Adipocyte (in vitro differentiated cells): ENCODE data around the gene ZNF256.

Source experiments
- DNase-seq: peaks from one replicate; pipeline ENCODE4 v3.0.0-alpha.2; 2015; ENCODE audit warnings: low read depth
- H3K27me3 ChIP-seq: replicated peaks from 2 replicates; pipeline ENCODE4 v1.7.0; 2013; ENCODE audit warnings: mild to moderate bottlenecking, low read length, moderate library complexity; ENCODE audit not compliant: control insufficient read depth, insufficient read depth
- H3K36me3 ChIP-seq: 2 replicates; pipeline ENCODE4 v1.7.0; 2013; ENCODE audit warnings: low read length, mild to moderate bottlenecking, moderate library complexity; ENCODE audit not compliant: control insufficient read depth, insufficient read depth, severe bottlenecking
- H3K4me1 ChIP-seq: 2 replicates; pipeline ENCODE4 v1.7.0; 2013; ENCODE audit warnings: mild to moderate bottlenecking, low read length, moderate library complexity; ENCODE audit not compliant: control insufficient read depth, insufficient read depth
- H3K4me3 ChIP-seq: 2 replicates; pipeline ENCODE4 v1.7.0; 2013; ENCODE audit warnings: mild to moderate bottlenecking, low read length, moderate library complexity
- H3K9ac ChIP-seq: 2 replicates; pipeline ENCODE4 v1.7.0; 2013; ENCODE audit warnings: mild to moderate bottlenecking, low read length, moderate library complexity
- H3K9me3 ChIP-seq: 2 replicates; pipeline ENCODE4 v1.7.0; 2013; ENCODE audit warnings: mild to moderate bottlenecking, low read length, moderate library complexity; ENCODE audit not compliant: control insufficient read depth

The ZNF256 gene

DNA sequence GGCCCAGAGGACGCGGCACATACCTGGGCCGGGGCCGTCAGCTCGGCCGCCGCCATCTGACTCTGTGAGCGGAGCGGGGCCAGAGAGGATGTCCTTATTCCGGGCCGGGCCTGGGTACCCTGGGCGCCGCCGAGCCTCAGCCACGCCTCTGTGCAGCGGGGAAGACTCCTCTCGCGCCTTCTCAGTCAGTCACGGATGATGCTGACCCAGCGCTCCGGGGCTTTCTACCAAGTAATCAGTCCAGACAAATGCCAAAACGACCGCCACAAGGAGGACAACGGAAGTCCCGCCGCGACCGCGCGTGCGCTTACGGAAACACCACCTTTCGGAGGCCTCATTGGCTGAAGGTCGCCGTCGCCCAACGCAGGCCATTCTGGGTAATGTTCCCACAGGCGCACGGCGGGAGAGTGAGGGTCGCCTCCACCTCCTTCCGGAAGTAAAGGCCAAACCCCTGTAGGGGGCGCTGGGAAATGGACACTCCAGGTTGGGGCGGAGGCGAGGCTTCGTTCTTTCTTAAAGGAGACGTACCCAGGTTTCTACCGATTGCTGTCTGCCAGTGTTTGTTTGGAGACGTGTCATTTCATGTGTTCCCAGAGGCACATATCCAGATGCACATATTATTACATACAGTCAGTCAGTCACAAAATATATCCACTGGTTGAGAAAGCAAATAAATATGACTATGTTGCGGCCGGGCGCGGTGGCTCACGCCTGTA, at the start of gene ZNF256:
TSS of gene ZNF256 (minus strand) at position 288 of the 716 bp plus-strand sequence. CDS start at position 56, 232 bp downstream.
- DNase-seq: peak; percentile 97
- Histone ChIP-seq H3K4me1 (peaks cover 13% of the 10 kb centered on the region), H3K36me3 (peaks cover 12% of the 10 kb centered on the region), H3K9me3 (peaks cover 2% of the 10 kb centered on the region), H3K9ac (peak within 1 kb of the TSS; percentile 92), H3K4me3 (peak within 1 kb of the TSS; percentile 88), H3K27me3 (no peaks in the 10 kb centered on the region)

GRCh38 chr19:57992841-57993240, 45.3 kb upstream of the ZNF256 start:
- Histone ChIP-seq H3K9ac (no peak overlapping the region), H3K27me3 (no peaks in the 10 kb centered on the region), H3K9me3 (peaks cover 94% of the 10 kb centered on the region), H3K4me1 (no peaks in the 10 kb centered on the region), H3K36me3 (peaks cover 90% of the 10 kb centered on the region), H3K4me3 (peak overlapping the region; percentile 22)
- no peak for DNase-seq

- no peak for DNase-seq
- Histone ChIP-seq H3K4me1 (no peaks in the 10 kb centered on the region), H3K9me3 (peaks cover 100% of the 10 kb centered on the region), H3K4me3 (peak overlapping the region; percentile 70), H3K27me3 (no peaks in the 10 kb centered on the region), H3K9ac (no peak overlapping the region), H3K36me3 (peaks cover 100% of the 10 kb centered on the region)
These were observed 31.2 kb upstream of the ZNF256 start for GRCh38 chr19:57978586-57979289.

DNA sequence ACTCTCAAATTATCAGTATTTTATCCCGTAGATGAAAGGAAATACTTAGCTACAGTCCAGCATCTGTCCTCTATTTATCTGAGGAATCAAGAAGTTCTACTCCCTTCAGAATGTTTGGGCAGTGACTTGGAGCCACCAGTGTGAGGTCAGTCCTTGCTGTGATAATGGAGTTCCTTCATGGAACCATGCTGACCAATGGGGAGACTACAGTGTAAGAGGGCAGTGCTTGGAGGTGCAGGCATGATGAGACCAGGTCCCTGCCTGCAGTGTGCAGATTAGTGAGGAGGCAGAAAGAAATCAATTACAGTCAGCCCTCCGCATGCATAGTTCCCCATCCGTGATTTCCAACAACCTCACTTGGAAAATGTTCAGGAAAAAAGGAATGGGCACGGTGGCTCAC, 26.9 kb upstream of the ZNF256 start, which contains the start of gene C19orf18:
TSS of gene C19orf18 (minus strand) at position 101 of the 400 bp plus-strand sequence. CDS start 102 bp downstream, outside the sequence.
- no peaks in the 10 kb centered on the region for H3K27me3 ChIP-seq
- H3K4me3 ChIP-seq: peak within 1 kb of the TSS; percentile 70
- no peak for DNase-seq
- no peaks in the 10 kb centered on the region for H3K4me1 ChIP-seq
- peaks cover 82% of the 10 kb centered on the region for H3K36me3 ChIP-seq
- peaks cover 99% of the 10 kb centered on the region for H3K9me3 ChIP-seq
- H3K9ac ChIP-seq: no peak within 1 kb of the TSS

GRCh38 chr19:57964761-57965160, 17.3 kb upstream of the ZNF256 start:
- Histone ChIP-seq H3K27me3 (no peaks in the 10 kb centered on the region), H3K9ac (no peak overlapping the region), H3K4me1 (no peaks in the 10 kb centered on the region), H3K36me3 (peaks cover 68% of the 10 kb centered on the region), H3K4me3 (peak overlapping the region; percentile 19), H3K9me3 (peaks cover 86% of the 10 kb centered on the region)
- no peak for DNase-seq

DNA sequence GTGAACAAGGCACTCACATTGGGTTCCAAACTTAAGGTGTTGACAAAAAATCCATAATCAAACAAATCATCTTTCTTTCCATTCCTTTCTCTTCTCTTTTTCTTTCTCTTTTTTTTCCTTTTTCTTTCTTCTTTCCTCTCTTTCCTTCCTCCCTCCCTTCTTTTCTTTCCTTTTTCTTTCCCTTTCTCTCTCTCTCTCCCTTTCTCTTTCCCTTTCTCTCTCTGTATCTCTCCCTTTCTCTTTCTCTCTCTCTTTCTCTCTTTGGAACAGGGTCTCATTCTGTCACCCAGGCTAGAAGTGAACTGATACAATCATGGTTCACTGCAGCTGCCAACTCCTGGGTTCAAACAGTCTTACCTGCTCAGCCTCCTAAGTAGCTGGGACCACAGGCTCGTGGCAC, 14.3 kb upstream of the ZNF256 start:
- no peaks in the 10 kb centered on the region for H3K27me3 ChIP-seq
- H3K9ac ChIP-seq: no peak overlapping the region
- no peaks in the 10 kb centered on the region for H3K4me1 ChIP-seq
- peaks cover 82% of the 10 kb centered on the region for H3K9me3 ChIP-seq
- DNase-seq: no peak
- H3K4me3 ChIP-seq: no peak overlapping the region
- peaks cover 57% of the 10 kb centered on the region for H3K36me3 ChIP-seq

GRCh38 chr19:57954996-57955395, 7.5 kb upstream of the ZNF256 start:
- Histone ChIP-seq H3K9me3 (peaks cover 28% of the 10 kb centered on the region), H3K4me1 (no peaks in the 10 kb centered on the region), H3K36me3 (peaks cover 12% of the 10 kb centered on the region), H3K9ac (no peak overlapping the region), H3K4me3 (no peak overlapping the region), H3K27me3 (no peaks in the 10 kb centered on the region)
- DNase-seq: no peak

- H3K4me1 ChIP-seq: peaks cover 13% of the 10 kb centered on the region
- DNase-seq: no peak
- H3K9ac ChIP-seq: no peak overlapping the region
- peaks cover 4% of the 10 kb centered on the region for H3K9me3 ChIP-seq
- no peak overlapping the region for H3K4me3 ChIP-seq
- no peaks in the 10 kb centered on the region for H3K27me3 ChIP-seq
- no peaks in the 10 kb centered on the region for H3K36me3 ChIP-seq
These were observed 2.2 kb upstream of the ZNF256 start for GRCh38 chr19:57949702-57950101.

DNA sequence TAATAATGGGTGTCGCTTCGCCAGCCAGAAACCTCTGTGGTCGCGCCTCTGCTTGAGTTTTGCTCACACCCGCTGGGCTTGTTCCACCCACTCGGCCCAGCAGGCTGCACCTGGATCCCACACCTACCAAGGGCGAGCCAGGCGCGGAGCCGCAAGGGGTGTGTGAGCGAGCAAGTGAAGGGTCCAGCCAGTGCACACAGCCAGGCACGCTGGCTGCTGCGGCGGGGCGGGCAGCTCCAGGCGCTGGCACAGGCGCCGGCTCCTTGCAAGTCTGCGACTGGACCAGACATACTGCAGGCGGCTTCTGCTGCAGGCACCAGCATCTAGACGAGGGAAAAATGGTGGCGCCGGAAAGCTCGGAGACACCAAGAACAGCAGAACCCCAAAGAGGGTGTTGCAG, 1.8 kb upstream of the ZNF256 start:
- Histone ChIP-seq H3K36me3 (no peaks in the 10 kb centered on the region), H3K4me1 (peaks cover 13% of the 10 kb centered on the region), H3K9ac (no peak overlapping the region), H3K4me3 (no peak overlapping the region), H3K9me3 (peaks cover 4% of the 10 kb centered on the region), H3K27me3 (no peaks in the 10 kb centered on the region)
- DNase-seq: no peak

- peaks cover 17% of the 10 kb centered on the region for H3K36me3 ChIP-seq
- H3K4me3 ChIP-seq: peak overlapping the region; percentile 88
- H3K9me3 ChIP-seq: peaks cover 8% of the 10 kb centered on the region
- peak overlapping the region; percentile 92 for H3K9ac ChIP-seq
- DNase-seq: no peak
- peaks cover 13% of the 10 kb centered on the region for H3K4me1 ChIP-seq
- H3K27me3 ChIP-seq: no peaks in the 10 kb centered on the region
These were observed 453 bp downstream of the ZNF256 start for GRCh38 chr19:57947088-57947418.

DNA sequence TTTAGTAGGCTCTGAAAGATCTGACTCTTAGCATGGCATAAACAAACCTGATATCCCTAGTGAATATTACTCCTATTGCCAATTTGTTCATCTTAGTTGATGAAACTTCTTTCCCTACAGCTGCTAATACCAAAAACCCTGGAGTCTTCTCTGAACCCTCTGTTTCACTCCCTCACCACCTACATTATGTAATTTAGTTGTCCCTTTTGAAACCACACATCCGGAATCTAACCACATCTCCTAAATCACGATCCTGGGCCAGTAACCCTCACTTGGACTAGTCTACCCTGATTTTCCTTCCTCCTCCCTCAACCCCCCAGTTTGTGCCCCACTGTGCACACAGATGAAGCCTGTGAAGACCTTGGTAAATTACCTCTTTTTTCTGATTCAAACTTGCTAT, 1.2 kb downstream of the ZNF256 start:
- no peaks in the 10 kb centered on the region for H3K27me3 ChIP-seq
- peak overlapping the region; percentile 88 for H3K4me3 ChIP-seq
- H3K9ac ChIP-seq: no peak overlapping the region
- peaks cover 15% of the 10 kb centered on the region for H3K9me3 ChIP-seq
- DNase-seq: no peak
- H3K4me1 ChIP-seq: peaks cover 13% of the 10 kb centered on the region
- H3K36me3 ChIP-seq: peaks cover 24% of the 10 kb centered on the region
